ENCODE data around the gene LPAR1.
"Not testable (repeated sequence)": the region's sequence is repeated elsewhere in the genome, so short reads cannot be mapped to it uniquely, and the experiment has no call there.

Gene LPAR1

GRCh38 chr9:110861370-110862110, 176.7 kb downstream of the LPAR1 start:
- not testable (repeated sequence) for DNase-seq

DNA sequence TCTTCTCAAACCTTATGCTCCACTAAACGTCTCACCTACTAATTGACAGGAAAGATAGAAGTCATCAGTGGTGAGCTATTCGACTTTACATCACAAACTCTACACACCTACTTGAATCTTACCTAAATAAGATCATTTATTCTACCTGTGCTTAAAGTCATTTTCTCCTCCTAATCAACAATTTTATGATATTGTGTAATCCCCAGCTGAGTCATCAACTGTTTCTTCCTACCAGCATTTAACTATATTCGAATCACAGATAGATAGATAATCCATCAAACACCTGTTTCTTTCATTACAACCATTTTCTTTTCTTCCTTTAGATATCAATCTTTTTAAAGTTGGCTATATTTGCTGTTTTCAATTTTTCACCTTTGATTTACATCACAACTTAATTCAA, 181.5 kb downstream of the LPAR1 start:
- no peak for DNase-seq

DNA sequence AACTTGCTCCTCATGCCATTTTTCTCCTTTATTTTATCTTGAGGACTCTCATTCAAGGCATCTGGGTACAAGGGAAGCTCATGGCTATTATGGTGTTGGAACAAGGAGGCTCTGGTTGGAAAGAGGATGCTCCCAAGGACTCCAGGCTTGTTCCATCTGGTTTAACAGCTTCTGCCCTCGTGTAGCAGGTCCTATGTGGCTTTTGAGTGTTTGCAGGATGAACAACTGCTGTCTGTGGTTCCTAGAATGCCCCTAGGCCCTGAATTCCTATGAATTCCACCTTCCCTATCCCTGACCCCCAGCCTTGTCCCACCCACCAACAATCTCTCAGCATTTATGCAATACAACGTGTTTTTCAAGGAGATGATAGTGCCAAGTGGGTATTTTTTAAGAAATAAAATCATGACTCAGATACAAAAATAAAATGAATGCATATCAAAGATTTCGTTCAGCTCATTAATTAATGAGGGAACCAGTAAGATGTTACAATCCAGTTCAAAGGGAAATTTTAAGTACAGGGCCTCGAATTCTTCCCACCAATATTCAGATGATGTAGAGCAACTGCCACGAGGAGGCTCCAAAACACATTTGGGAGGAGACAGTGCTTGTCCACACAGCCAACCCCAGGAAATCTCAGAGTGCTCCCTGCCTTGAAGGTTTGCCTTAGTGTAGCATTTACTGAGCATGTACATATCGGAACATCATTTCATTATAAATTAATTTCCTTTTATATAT, 187.7 kb downstream of the LPAR1 start:
- no peak for DNase-seq

DNA sequence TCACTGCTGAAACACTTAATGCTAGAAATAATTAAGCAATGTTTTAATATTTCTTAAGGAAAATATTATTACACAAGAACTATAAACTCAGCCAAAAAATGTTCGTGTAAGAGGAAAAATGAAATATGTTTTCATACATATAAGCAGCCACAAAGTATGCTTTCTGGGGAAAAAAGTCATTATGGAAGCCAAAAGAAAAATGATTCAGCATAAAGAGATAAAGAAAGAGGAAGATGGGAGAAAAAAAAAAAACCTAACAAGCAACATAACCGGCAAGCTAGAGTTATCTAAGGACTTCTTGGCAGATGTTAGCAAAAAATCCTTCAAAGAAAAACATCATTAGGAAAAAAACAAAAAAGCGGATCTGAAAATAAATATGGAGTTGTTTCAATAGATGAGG, 190.6 kb downstream of the LPAR1 start:
- DNase-seq = no peak

DNA sequence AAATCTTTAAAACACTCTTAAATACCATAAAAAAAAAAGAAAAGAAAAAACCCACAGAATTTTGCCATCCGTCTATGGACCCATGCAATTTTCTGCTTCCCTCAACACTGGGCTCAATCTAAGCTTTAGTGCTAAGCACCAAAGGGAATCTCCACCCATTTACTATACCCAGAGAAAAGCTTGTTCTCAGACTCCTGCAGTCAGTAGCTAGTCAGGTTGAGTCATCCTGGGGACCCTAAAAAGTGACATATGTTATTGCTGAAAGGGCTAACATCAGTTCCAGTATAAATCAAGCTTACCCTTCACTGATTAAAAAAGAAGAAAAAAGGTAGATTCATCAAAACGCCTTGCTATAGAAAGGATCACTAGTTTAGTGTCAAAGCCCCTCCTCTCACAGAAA, 192.1 kb downstream of the LPAR1 start:
- DNase-seq = no peak

DNA sequence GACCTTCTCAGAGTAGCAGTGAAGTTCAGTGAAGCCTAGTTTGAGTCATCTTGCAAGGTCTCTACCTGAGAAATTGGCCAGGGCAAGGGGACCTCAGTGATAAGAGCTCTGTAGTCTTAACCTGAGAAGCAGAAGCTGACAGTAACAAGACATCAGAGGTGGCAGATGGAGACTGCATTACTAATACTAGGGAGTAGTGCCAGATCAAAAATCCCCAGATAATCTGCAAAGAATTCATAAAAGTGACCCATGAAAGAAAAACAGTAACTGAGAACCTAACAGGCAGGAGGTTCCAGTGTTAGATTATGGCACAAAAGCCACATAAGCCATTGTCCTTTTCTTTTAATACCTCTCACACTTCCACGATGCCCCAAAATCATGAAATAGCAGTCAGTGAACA, 194.1 kb downstream of the LPAR1 start:
- DNase-seq = no peak

DNA sequence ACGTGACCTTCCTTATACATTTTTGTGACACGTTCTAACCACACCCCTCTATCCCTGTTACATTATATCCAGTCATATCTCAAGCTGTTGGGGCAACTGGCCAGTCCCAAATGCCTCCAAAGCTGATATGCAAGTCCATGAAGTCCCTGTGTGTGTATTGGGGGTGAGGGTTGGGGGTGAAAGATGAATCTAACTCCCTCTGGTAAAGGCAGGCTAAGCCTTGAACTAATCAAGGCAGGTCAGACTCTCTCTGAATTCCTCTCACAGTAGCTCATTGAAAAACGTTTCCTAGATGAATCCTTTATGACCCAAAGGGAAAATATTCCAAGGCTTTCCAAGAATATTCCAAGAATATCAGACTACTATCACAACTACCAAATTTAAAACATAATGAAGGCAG, 195.3 kb downstream of the LPAR1 start:
- DNase-seq = no peak

GRCh38 chr9:110842169-110842568, 196.1 kb downstream of the LPAR1 start:
- DNase-seq = no peak

DNA sequence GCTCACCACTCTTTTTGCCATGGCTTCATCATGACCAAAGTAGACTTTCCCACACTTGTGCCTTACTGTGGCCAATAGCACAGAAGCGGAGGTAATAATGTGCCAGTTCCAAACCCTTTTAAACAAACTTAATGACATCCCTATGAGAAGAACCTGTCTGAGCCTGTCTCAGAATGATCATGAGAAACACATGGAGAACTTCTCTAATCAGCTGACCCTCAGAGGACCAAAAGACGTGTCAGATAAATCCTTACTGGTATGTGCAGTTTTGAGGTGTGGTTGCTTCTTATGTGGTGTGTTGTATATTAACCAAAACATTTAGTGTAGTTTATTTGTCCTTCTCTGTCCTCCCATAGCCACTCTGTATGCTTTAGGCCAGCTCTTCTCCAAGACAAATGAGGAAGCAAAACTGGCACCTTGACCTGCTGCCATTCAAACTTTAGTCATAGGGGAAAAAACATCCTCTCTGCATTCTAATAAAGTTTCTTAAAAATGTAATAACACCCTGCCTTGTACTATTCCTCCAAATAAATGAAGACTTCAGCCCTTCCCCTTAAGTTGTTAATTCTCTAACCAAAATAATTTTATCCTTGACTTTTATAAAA, 200.8 kb downstream of the LPAR1 start:
- DNase-seq = no peak

DNA sequence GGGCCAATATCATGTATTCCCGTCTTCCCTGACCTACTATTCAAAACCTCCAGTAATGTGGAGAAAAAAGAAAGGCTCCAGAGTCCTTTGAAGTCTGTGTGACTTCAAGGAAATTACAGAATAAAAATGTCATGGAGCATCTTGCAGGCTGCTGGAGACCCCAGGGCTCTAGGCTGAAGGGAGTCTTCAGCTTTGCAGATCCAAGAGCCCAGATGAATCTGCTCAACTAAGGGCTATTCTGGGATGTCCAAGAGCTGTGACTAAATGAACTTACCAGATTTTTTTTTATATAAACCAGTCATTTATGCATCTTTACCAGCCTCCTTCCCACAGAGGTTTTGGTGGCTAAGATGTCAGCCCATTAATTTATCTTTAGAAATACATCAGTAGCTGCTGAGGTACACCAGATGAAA, 202.4 kb downstream of the LPAR1 start:
- no peak for DNase-seq

DNA sequence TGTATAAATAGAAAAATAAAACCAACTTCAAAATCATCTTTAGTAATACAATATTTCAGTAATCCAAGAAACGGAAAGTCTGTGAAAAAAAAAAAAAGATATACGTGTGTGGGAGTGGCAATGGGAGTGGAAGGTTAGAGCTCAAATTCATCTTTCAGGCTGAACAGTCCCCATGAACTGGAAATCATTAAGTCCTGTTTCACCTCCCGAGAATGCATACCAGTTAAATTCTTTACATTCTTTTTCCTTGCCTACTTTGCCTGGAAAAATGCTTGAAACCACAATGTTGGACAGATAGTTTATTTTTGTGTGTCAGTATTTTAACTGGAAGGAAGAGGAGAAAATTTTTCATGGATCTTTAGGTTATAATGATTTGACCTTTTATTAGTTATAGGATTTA, 202.9 kb downstream of the LPAR1 start:
- no peak for DNase-seq

GRCh38 chr9:110832926-110833325, 205.3 kb downstream of the LPAR1 start:
- no peak for DNase-seq

DNA sequence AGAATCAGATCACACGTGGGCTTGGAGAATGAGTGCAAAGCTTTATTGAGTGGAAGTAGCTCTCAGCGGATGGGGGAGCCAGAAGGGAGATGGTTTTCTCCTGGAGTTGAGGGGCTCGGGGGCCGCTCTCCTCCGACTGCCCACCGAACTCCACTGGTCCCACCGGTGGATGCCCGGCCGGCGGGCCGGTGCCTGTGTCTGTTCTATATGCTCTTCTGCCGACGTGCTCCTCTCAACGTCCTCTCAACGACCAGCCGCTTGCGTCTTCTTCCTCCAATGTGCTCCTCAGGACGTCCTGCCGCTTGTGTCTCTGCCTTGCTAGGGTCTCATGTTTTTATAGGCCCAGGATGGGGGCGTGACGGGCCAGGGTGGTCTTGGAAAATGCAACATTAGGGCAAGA, 207.8 kb downstream of the LPAR1 start:
- no peak for DNase-seq

DNA sequence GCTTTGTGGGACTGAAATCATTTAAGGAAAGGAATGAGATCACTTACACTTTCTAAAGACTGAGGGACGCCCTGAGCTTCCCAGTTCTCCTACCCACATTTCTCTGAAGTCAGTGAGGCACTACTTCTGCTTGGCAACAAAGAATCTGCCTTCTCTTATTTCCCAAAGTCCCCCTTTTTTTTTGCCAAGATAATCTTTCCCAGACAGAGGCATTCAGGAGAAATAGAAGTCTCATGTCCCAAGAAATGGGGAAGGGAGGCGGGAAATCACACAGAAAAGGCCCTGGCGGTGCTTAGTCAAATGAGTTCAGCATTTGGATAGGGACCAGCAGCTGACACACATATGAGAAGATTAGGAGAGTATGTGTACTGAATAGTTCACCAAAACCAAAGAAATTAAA, 210.0 kb downstream of the LPAR1 start:
- DNase-seq = no peak

DNA sequence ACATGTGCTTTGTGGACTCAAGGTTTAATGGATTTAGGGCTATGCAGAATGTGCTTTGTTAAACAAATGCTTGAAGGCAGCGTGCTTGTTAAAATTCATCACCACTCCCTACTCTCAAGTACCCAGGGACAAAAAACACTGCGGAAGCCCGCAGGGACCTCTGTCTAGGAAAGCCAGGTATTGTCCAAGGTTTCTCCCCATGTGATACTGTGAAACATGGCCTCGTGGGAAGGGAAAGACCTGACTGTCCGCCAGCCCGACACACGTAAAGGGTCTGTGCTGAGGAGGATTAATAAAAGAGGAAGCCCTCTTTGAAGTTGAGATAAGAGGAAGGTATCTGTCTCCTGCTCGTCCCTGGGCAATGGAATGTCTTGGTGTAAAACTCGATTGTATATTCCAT, 211.9 kb downstream of the LPAR1 start:
- DNase-seq = not testable (repeated sequence)

GRCh38 chr9:110825950-110826349, 212.3 kb downstream of the LPAR1 start:
- no peak for DNase-seq

- DNase-seq = not testable (repeated sequence)
Measured at GRCh38 chr9:110825129-110825528, 213.1 kb downstream of the LPAR1 start.
